HG03097 (cell line): ENCODE data around the gene SERINC4.

Experiments used
- ATAC-seq: cut with Tn5 transposase; IDR thresholded peaks from one replicate; pipeline ENCODE4 v1.9.1; 2021; ENCODE audit not compliant: unreplicated experiment, low FRiP score

SERINC4 gene

GRCh38 chr15:43763819-43764446, 36.1 kb downstream of the SERINC4 start:
- ATAC-seq = no peak

DNA sequence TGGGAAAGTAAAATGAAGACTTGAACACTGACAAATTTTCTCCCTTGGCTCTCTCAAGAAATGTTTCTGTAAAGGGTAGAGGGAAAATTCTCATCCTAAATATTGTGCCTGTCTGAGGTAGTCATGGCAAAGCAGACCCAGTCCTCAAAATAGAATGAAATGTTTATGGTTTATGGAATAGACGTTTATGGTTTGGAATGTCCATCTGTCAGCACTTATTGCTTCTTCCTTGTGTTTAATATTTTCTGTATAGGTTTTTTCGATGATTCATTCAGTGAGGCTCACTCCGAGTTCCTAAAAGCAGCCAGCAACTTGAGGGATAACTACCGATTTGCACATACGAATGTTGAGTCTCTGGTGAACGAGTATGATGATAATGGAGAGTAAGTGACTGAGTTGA, 37.2 kb downstream of the SERINC4 start:
- no peak for ATAC-seq

DNA sequence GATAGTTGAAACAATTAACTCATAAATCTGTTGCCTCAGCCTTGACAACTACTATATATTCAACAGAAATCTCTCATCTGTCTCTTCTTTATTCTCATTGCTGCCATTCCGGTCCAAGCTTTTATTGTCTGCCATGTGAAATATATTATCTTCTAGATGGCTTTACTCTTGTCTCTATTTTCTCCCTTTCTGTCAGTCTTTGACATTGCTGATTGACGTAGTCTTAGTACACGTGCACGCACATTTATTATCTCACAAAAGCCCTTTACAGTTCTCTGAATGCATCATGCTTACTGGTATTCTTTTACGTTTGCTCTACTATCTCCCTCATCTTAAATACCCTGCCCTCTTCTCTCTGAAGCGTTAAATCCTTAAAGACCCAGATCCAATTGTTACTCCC, 48.1 kb downstream of the SERINC4 start:
- ATAC-seq = no peak

GRCh38 chr15:43749690-43750345, 50.2 kb downstream of the SERINC4 start:
- ATAC-seq = no peak

GRCh38 chr15:43748376-43748775, 51.6 kb downstream of the SERINC4 start:
- no peak for ATAC-seq

- ATAC-seq = peak; percentile 15
These were observed 53.1 kb downstream of the SERINC4 start for GRCh38 chr15:43746903-43747309.

DNA sequence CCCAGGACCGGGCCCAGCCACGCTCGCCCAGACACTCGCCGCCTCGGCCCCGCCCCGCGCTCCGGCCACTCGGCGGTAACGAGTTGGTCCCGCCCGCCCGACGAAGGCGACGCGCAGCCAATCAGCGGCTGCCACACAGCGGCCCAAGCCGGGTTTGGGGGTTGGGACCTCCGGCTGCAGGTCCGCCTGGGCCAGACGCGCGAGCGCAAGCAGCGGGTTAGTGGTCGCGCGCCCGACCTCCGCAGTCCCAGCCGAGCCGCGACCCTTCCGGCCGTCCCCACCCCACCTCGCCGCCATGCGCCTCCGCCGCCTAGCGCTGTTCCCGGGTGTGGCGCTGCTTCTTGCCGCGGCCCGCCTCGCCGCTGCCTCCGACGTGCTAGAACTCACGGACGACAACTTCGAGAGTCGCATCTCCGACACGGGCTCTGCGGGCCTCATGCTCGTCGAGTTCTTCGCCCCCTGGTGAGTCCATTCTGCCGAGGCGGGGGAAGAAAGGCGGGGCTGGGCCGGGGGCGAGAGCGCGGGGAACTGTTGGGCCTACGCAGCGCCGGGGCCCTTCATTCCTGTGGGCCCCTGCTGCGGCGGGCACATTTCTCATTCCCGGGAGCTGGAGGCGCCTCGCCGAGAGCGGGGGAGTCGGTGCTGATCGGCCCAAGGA, 53.6 kb downstream of the SERINC4 start, which contains the start of gene PDIA3:
PDIA3 (plus strand) TSS at position 194 of the 658 bp plus-strand sequence; CDS start at position 296, 102 bp downstream.
- ATAC-seq = peak; percentile 64
